IMR-90 (cell line): ENCODE data around the gene NPHP4. TPM values are rescaled to one million over a fixed set of nuclear protein-coding genes. Genes with fewer than 3 reads are reported as not detected.
A peak's percentile ranks its signal among the peaks of the same experiment; 100 is the strongest.

ENCODE experiments used
- ATAC-seq: fragments of 200-7000 bp; cut with Tn5 transposase; 2 replicates; pipeline ENCODE4 v1.9.1; 2020; ENCODE audit warnings: low read depth, mild to moderate bottlenecking, moderate library complexity
- BruUV-seq: library from RNA; stranded (reverse); fragments of 400-500 nt; replicated peaks from 2 replicates; lab custom pipeline; 2021; lab: Mats Ljungman, UMichigan
- CTCF ChIA-PET: fragments of 300-600 bp; formaldehyde crosslinking; extraction: SDS; loops from one replicate; lab custom pipeline; 2021; ENCODE audit warnings: antibody characterized with exemption; lab: Yijun Ruan, JAX
- POLR2A ChIA-PET: fragments of 300-600 bp; sonication (Branson Sonifier 250); formaldehyde crosslinking; loops from one replicate; lab custom pipeline; 2022; ENCODE audit warnings: antibody characterized with exemption; ENCODE audit not compliant: unreplicated experiment; lab: Charles Lee
- DNase-seq: peaks from one replicate; pipeline ENCODE4 v3.0.0; 2013
- H2AFZ ChIP-seq: replicated peaks from 2 replicates; pipeline ENCODE3; 2013; ENCODE audit warnings: low read length, mild to moderate bottlenecking; ENCODE audit not compliant: poor library complexity
- H2AK5ac ChIP-seq: 2 replicates; pipeline ENCODE4 v1.6.1; 2013; ENCODE audit warnings: low read depth, low read length, inconsistent platforms
- H2AK9ac ChIP-seq: replicated peaks from 2 replicates; pipeline ENCODE3; 2013; ENCODE audit warnings: mild to moderate bottlenecking, low read depth, low read length, moderate library complexity; ENCODE audit not compliant: poor library complexity
- H2BK120ac ChIP-seq: 2 replicates; pipeline ENCODE4 v1.6.1; 2013; ENCODE audit warnings: low read depth, low read length, inconsistent platforms
- H2BK15ac ChIP-seq: 3 replicates; pipeline ENCODE4 v1.6.1; 2013; ENCODE audit warnings: low read depth, low read length, inconsistent platforms
- H2BK20ac ChIP-seq: 2 replicates; pipeline ENCODE4 v1.6.1; 2013; ENCODE audit warnings: low read depth, mild to moderate bottlenecking, inconsistent platforms, low read length, moderate library complexity
- H2BK5ac ChIP-seq: 2 replicates; pipeline ENCODE4 v1.6.1; 2013; ENCODE audit warnings: mild to moderate bottlenecking, low read depth, low read length, inconsistent platforms; ENCODE audit not compliant: poor library complexity, severe bottlenecking
- H3K14ac ChIP-seq: replicated peaks from 2 replicates; pipeline ENCODE4 v1.6.1; 2013; ENCODE audit warnings: low read depth, low read length, inconsistent platforms
- H3K18ac ChIP-seq: 2 replicates; pipeline ENCODE4 v1.6.1; 2013; ENCODE audit warnings: low read depth, low read length, control low read depth
- H3K23ac ChIP-seq: 2 replicates; pipeline ENCODE4 v1.6.1; 2013; ENCODE audit warnings: low read depth, low read length, inconsistent platforms
- H3K27ac ChIP-seq: 2 replicates; pipeline ENCODE4 v1.5.1; 2013; ENCODE audit warnings: mild to moderate bottlenecking, control low read depth, low read length; ENCODE audit not compliant: insufficient read depth
- H3K27me3 ChIP-seq: 2 replicates; pipeline ENCODE4 v1.6.1; 2013; ENCODE audit warnings: low read length; ENCODE audit not compliant: control insufficient read depth, insufficient read depth
- H3K36me3 ChIP-seq: 2 replicates; pipeline ENCODE4 v1.6.1; 2013; ENCODE audit warnings: low read length, mixed read lengths; ENCODE audit not compliant: control insufficient read depth, insufficient read depth
- H3K4ac ChIP-seq: 2 replicates; pipeline ENCODE4 v1.6.1; 2013; ENCODE audit warnings: low read depth, low read length, inconsistent platforms
- H3K4me1 ChIP-seq: 2 replicates; pipeline ENCODE4 v1.6.1; 2013; ENCODE audit warnings: low read length, mixed read lengths; ENCODE audit not compliant: control insufficient read depth, insufficient read depth
- H3K4me2 ChIP-seq: 2 replicates; pipeline ENCODE4 v1.6.1; 2013; ENCODE audit warnings: low read depth, mild to moderate bottlenecking, control low read depth, low read length, moderate library complexity
- H3K4me3 ChIP-seq: 2 replicates; pipeline ENCODE4 v1.5.1; 2013; ENCODE audit warnings: low read depth, mild to moderate bottlenecking, control low read depth, low read length, moderate library complexity; ENCODE audit not compliant: insufficient read depth
- H3K56ac ChIP-seq: 2 replicates; pipeline ENCODE4 v1.6.1; 2013; ENCODE audit warnings: low read length, inconsistent platforms; ENCODE audit not compliant: insufficient read depth; ENCODE audit errors: extremely low read depth
- H3K79me1 ChIP-seq, 2 experiments: 2 replicates each; pipeline ENCODE4 v1.6.1; 2013; ENCODE audit warnings: low read length in 2 of 2, inconsistent platforms in 1 of 2, low read depth in 1 of 2
- H3K9ac ChIP-seq: 2 replicates; pipeline ENCODE4 v1.6.1; 2013; ENCODE audit warnings: low read depth, low read length, control low read depth
- H3K9me1 ChIP-seq: 2 replicates; pipeline ENCODE4 v1.6.1; 2013; ENCODE audit warnings: low read length, inconsistent platforms; ENCODE audit not compliant: insufficient read depth
- H3K9me3 ChIP-seq: 2 replicates; pipeline ENCODE4 v1.6.1; 2013; ENCODE audit warnings: low read length; ENCODE audit not compliant: control insufficient read depth, insufficient read depth
- H4K20me1 ChIP-seq: 2 replicates; pipeline ENCODE4 v1.6.1; 2013; ENCODE audit warnings: low read length, inconsistent platforms; ENCODE audit not compliant: insufficient read depth
- H4K5ac ChIP-seq: 2 replicates; pipeline ENCODE4 v1.6.1; 2013; ENCODE audit warnings: mild to moderate bottlenecking, low read depth, low read length, control low read depth
- H4K8ac ChIP-seq, 2 experiments: 2 replicates each; pipeline ENCODE4 v1.6.1; 2013; ENCODE audit warnings: low read depth in 2 of 2, low read length in 2 of 2, control low read depth in 1 of 2, inconsistent platforms in 1 of 2
- H4K91ac ChIP-seq: 2 replicates; pipeline ENCODE4 v1.6.1; 2013; ENCODE audit warnings: low read depth, low read length, inconsistent platforms; ENCODE audit not compliant: insufficient read depth
- CEBPB ChIP-seq: IDR thresholded peaks from 2 replicates; pipeline ENCODE4 v1.6.1; 2012; ENCODE audit warnings: low read depth, low read length, improper control_type of control experiment
- POLR2A ChIP-seq: IDR thresholded peaks from 2 replicates; pipeline ENCODE4 v1.6.1; 2012; ENCODE audit warnings: mild to moderate bottlenecking, low read depth, low read length
- WGBS, 2 experiments: methylation state at CpG; one replicate each; pipeline versions ENCODE4 v1.1.5 to v1.1.7; 2013; ENCODE audit warnings: missing lambda C conversion rate in 2 of 2; ENCODE audit not compliant: insufficient read length in 1 of 2; ENCODE audit errors: extremely low coverage in 2 of 2; 5-methylcytosine and 5-hydroxymethylcytosine counted together
- dilution Hi-C: fragments of 300-500 bp; cut with HindIII; formaldehyde crosslinking; loops from one replicate; pipeline ENCODE4 v1.14.3; 2018; ENCODE audit warnings: low sequenced_read_pairs; ENCODE audit not compliant: unreplicated experiment
- in situ Hi-C: fragments of 300-500 bp; cut with MboI; formaldehyde crosslinking; loops from 3 replicates; pipeline ENCODE4 v1.14.3; 2019; ENCODE audit warnings: low sequenced_read_pairs, inconsistent platforms, mixed read lengths
- intact Hi-C: fragments of 100-400 bp; cut with micrococcal nuclease; formaldehyde crosslinking; loops from 2 replicates; pipeline ENCODE4 v1.10.0; 2022
- polyA plus RNA-seq, 3 experiments: library from polyadenylated mRNA; depleted of rRNA; stranded (reverse); fragments of >200 nt; gene quantifications; 2 replicates each; pipeline ENCODE4 v1.2.3, GENCODE V29; 2012; ENCODE audit warnings: low replicate concordance in 1 of 3
- total RNA-seq: library from RNA; depleted of rRNA; stranded (reverse); fragments of >200 nt; gene quantifications from 2 replicates; pipeline ENCODE4 v1.2.3, GENCODE V29; 2012

Gene NPHP4
- total and polyA plus RNA-seq, 2 of the 4 experiments (the other 2 are of a cell fraction): 2.0 to 5.5 TPM

DNA sequence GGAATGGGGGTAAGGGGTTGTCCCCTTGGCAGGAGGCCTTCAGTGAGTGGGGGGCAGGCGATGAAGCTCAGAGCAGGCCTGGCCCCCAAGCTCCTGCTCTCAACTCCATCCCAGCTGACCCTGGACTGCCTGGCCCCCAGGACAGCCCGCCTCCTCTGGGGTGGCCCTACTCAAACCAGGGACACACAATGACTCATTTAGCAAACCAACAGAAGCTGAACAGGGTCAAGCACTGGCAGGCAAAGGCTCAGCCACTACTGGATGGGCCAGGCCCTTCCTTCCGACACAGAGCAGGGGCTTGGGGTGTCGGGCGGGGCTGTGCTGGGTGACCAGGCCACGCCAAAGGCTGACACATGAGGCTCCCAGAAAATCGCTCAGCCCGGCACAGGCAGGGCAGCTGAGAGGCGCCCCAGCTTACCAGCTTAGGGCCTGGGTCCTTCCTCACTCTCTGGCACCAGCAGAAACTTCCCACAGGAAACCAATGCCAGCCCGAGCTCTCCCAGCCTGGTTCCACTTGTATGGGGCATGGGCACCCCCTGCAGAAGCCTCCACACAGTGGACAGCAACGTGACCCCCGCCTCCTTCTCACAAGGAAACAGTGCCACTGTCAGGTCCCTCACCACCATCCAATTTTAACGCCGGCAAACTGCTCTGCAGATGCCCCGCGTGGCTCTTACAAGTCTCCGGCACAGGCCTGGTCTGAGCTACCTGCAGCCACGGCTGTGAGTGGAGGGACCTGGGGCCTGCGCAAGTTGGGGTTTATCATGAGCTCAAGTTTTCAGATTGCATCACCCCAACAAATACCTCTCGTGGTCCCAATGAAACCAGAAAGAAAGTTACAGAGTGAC lies 114.3 kb downstream of the NPHP4 start:
- H2AFZ ChIP-seq: no peak overlapping the region
- H3K36me3 ChIP-seq: peaks cover 18% of the 10 kb centered on the region
- no peaks in the 10 kb centered on the region for H3K27me3 ChIP-seq
- no peak for DNase-seq
- ATAC-seq: peak; percentile 43
- H3K4me1 ChIP-seq: no peaks in the 10 kb centered on the region
- peak; percentile 14; the same call in 1 of the 2 replicates for TF ChIP-seq CEBPB
- no peak for TF ChIP-seq POLR2A
- no peak overlapping the region for H3K4me2 ChIP-seq
- no peak overlapping the region for H3K18ac ChIP-seq
- H2BK120ac ChIP-seq: no peak overlapping the region
- POLR2A ChIA-PET: no interaction called here
- peaks cover 7% of the 10 kb centered on the region; the same call in 1 of the 2 replicates for H3K9me3 ChIP-seq
- in situ Hi-C loops (no loop called here), intact Hi-C loops (no loop called here), dilution Hi-C loops (no loop called here)
- no peak overlapping the region for H3K14ac ChIP-seq
- no peak overlapping the region for H4K5ac ChIP-seq
- H2BK20ac ChIP-seq: no peak overlapping the region
- H4K8ac ChIP-seq: no peak overlapping the region
- H3K56ac ChIP-seq: no peak overlapping the region
- no peaks in the 10 kb centered on the region for H4K20me1 ChIP-seq
- H2AK5ac ChIP-seq: no peak overlapping the region
- H3K23ac ChIP-seq: no peak overlapping the region
- no peak overlapping the region for H3K4me3 ChIP-seq
- no peak overlapping the region for H3K27ac ChIP-seq
- no peaks in the 10 kb centered on the region for H3K79me1 ChIP-seq
- WGBS, 2 experiments: 82% methylated on average over 6 of the region's 20 CpGs; no CpG with 5 or more reads in 1 of the 2 experiments
- CTCF ChIA-PET: interaction anchor here (1.0 kb wide), 1 partner anchor 363 kb away, joined by 3 read pairs; no protein-coding TSS in a partner anchor
- no peak overlapping the region for H3K9ac ChIP-seq
- no TSS peak for BruUV-seq
- H3K4ac ChIP-seq: no peak overlapping the region
- H2BK15ac ChIP-seq: no peak overlapping the region
- peak overlapping the region; percentile 28 for H2AK9ac ChIP-seq
- no peak overlapping the region for H2BK5ac ChIP-seq
- no peaks in the 10 kb centered on the region for H3K9me1 ChIP-seq
- no peak overlapping the region for H4K91ac ChIP-seq
